Uterus (tissue), 4 donors: ENCODE data around the gene NFIA. TPM values are rescaled to one million over a fixed set of nuclear protein-coding genes. Genes with fewer than 3 reads are reported as not detected.

Experiments
- DNase-seq, 2 donors: peaks; one replicate each; pipeline ENCODE4 v3.0.0-alpha.2; 2019 to 2020
- H3K27ac ChIP-seq, 2 donors: fragments of 200-600 bp; sonication (generic); 1 replicate in 1 of 2; 2 replicates in 1 of 2; pipeline ENCODE4 v1.5.1; 2016 to 2018
- H3K27me3 ChIP-seq, 2 donors: fragments of 200-600 bp; sonication (generic); one replicate each; pipeline ENCODE4 v1.5.1; 2018 to 2019; ENCODE audit warnings: control low read depth in 1 of 2
- H3K36me3 ChIP-seq, 2 donors: fragments of 200-600 bp; sonication (generic); one replicate each; pipeline ENCODE4 v1.5.1; 2019; ENCODE audit warnings: control low read depth in 1 of 2
- H3K4me1 ChIP-seq, 2 donors: fragments of 200-600 bp; sonication (generic); one replicate each; pipeline ENCODE4 v1.5.1; 2018 to 2019; ENCODE audit warnings: control low read depth in 1 of 2
- H3K4me3 ChIP-seq, 2 donors: fragments of 200-600 bp; sonication (generic); 1 replicate in 1 of 2; 2 replicates in 1 of 2; pipeline ENCODE4 v1.5.1; 2018 to 2019; ENCODE audit warnings: mild to moderate bottlenecking in 1 of 2
- H3K9me3 ChIP-seq, 2 donors: fragments of 200-600 bp; sonication (generic); one replicate each; pipeline ENCODE4 v1.5.1; 2019; ENCODE audit warnings: control low read depth in 1 of 2
- POLR2A ChIP-seq, 2 donors: fragments of 450-650 bp; IDR thresholded peaks; one replicate each; pipeline ENCODE4 v1.6.1; 2016; ENCODE audit warnings: antibody characterized with exemption in 2 of 2, mild to moderate bottlenecking in 1 of 2, moderate library complexity in 1 of 2
- intact Hi-C: fragments of 100-400 bp; cut with DNase I; formaldehyde crosslinking; loops from one replicate; pipeline ENCODE4 v1.15.1; 2023; ENCODE audit warnings: low total_unique reads
- total RNA-seq, 4 donors: library from RNA; depleted of rRNA in 3 of 4; stranded (reverse); fragments of >200 nt in 3 of 4; gene quantifications; one replicate each; pipeline versions ENCODE4 v1.1.0 to v1.2.4, GENCODE V29; 2014 to 2023
- TF ChIP-seq, protein P1 (sequence below), 4 experiments: fragments of 200-600 bp in 2 of 4; fragments of 450-650 bp in 2 of 4; sonication (generic) in 2 of 4; IDR thresholded peaks; one replicate each; pipeline ENCODE4 v1.5.1; 2016 to 2019; ENCODE audit warnings: antibody characterized with exemption in 4 of 4, mild to moderate bottlenecking in 2 of 4, moderate library complexity in 1 of 4
- donor health status: DM: yes; HTN: yes; CAD: no.

Gene NFIA
- total RNA-seq, 4 donors from 2014 or later, result 49.2 to 116 (median 64.9) TPM

GRCh38 chr1:61420243-61420642, 337.9 kb downstream of the NFIA start:
- no peak overlapping the region for H3K27ac ChIP-seq
- intact Hi-C loops, result no loop called here

GRCh38 chr1:61420909-61421835, 338.8 kb downstream of the NFIA start:
- no peak overlapping the region for H3K27ac ChIP-seq
- intact Hi-C loops, result no loop called here
- no peaks in the 10 kb centered on the region for H3K36me3 ChIP-seq
- no peaks in the 10 kb centered on the region for H3K4me1 ChIP-seq
- H3K4me3 ChIP-seq, result no peak overlapping the region
- no peak for TF ChIP-seq POLR2A (IDR thresholded peaks at IDR 0.05)
- TF ChIP-seq, protein P1, sequence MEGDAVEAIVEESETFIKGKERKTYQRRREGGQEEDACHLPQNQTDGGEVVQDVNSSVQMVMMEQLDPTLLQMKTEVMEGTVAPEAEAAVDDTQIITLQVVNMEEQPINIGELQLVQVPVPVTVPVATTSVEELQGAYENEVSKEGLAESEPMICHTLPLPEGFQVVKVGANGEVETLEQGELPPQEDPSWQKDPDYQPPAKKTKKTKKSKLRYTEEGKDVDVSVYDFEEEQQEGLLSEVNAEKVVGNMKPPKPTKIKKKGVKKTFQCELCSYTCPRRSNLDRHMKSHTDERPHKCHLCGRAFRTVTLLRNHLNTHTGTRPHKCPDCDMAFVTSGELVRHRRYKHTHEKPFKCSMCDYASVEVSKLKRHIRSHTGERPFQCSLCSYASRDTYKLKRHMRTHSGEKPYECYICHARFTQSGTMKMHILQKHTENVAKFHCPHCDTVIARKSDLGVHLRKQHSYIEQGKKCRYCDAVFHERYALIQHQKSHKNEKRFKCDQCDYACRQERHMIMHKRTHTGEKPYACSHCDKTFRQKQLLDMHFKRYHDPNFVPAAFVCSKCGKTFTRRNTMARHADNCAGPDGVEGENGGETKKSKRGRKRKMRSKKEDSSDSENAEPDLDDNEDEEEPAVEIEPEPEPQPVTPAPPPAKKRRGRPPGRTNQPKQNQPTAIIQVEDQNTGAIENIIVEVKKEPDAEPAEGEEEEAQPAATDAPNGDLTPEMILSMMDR (IDR thresholded peaks at IDR 0.05), result no peak
- no peaks in the 10 kb centered on the region for H3K9me3 ChIP-seq
- H3K27me3 ChIP-seq, result no peaks in the 10 kb centered on the region
- DNase-seq, result no peak

More at GRCh38 chr1:61420243-61420642, 337.9 kb downstream of the NFIA start:
- H3K4me3 ChIP-seq, result no peak overlapping the region
- TF ChIP-seq POLR2A (IDR thresholded peaks at IDR 0.05), result no peak
- TF ChIP-seq, protein P1 (IDR thresholded peaks at IDR 0.05), result no peak
- no peaks in the 10 kb centered on the region for H3K27me3 ChIP-seq
- H3K9me3 ChIP-seq, result no peaks in the 10 kb centered on the region
- H3K36me3 ChIP-seq, result no peaks in the 10 kb centered on the region
- no peaks in the 10 kb centered on the region for H3K4me1 ChIP-seq
- DNase-seq, result no peak

DNA sequence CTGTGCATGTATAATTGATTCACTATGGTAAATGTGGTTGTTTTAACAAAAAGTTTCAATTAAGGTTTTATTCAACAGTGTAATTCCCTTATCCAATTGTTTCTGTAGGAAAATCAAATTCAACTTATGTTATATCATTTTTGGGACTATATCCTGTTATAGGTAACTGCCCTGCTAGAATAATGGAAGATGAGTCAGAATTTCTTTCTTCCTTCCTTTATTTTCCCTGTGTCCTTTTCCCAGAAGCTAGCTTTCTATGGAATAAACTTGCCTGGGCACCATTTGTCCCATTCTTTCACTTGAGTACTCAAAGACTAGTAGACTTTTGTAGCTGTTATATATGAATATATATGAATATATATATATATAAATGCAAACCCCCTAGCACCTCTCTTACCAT, 341.3 kb downstream of the NFIA start:
- DNase-seq, result no peak
- no peaks in the 10 kb centered on the region for H3K27me3 ChIP-seq
- H3K27ac ChIP-seq, result no peak overlapping the region
- intact Hi-C loops, result no loop called here
- no peak for TF ChIP-seq POLR2A (IDR thresholded peaks at IDR 0.05)
- TF ChIP-seq, protein P1 (IDR thresholded peaks at IDR 0.05), result no peak
- H3K9me3 ChIP-seq, result no peaks in the 10 kb centered on the region
- no peaks in the 10 kb centered on the region for H3K4me1 ChIP-seq
- no peak overlapping the region for H3K4me3 ChIP-seq
- no peaks in the 10 kb centered on the region for H3K36me3 ChIP-seq

DNA sequence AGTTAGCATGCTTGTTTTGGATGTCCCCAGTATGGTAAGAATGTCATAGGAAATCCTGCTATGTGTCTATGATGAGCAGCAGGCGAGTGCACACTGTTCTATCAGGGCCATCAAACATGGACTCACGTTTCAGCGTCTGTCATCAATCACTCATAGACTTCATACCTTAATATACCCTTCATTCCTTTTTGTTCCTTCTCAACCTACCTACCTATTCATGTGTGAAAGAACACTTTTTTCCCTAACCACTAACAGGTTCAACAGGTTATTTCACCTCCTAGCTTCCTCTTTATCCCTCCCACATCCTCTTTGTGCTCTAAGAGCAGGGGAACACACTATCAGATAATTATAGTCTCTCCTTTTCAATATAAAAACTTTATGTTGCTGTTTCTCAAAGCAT, 342.0 kb downstream of the NFIA start:
- Histone ChIP-seq H3K4me3 (no peak overlapping the region), H3K36me3 (no peaks in the 10 kb centered on the region), H3K27ac (no peak overlapping the region), H3K9me3 (no peaks in the 10 kb centered on the region), H3K4me1 (no peaks in the 10 kb centered on the region), H3K27me3 (no peaks in the 10 kb centered on the region)
- intact Hi-C loops, result no loop called here
- TF ChIP-seq POLR2A (IDR thresholded peaks at IDR 0.05), result no peak
- TF ChIP-seq, protein P1 (IDR thresholded peaks at IDR 0.05), result no peak
- no peak for DNase-seq

- Histone ChIP-seq H3K9me3 (no peaks in the 10 kb centered on the region), H3K27ac (no peak overlapping the region), H3K4me3 (no peak overlapping the region), H3K36me3 (no peaks in the 10 kb centered on the region), H3K4me1 (no peaks in the 10 kb centered on the region), H3K27me3 (no peaks in the 10 kb centered on the region)
- intact Hi-C loops, result no loop called here
- no peak for TF ChIP-seq POLR2A (IDR thresholded peaks at IDR 0.05)
- TF ChIP-seq, protein P1 (IDR thresholded peaks at IDR 0.05), result no peak
- no peak for DNase-seq
These were observed 342.7 kb downstream of the NFIA start for GRCh38 chr1:61425040-61425439.
